GM19025 (cell line): ENCODE measurements around the gene LMNA.
A peak's percentile ranks its signal among the peaks of the same experiment; 100 is the strongest.
"Not testable (repeated sequence)": the region's sequence is repeated elsewhere in the genome, so short reads cannot be mapped to it uniquely, and the experiment has no call there.

Experiments
- ATAC-seq: cut with Tn5 transposase; IDR thresholded peaks from one replicate; pipeline ENCODE4 v1.9.1; 2021; ENCODE audit warnings: mild to moderate bottlenecking, low read depth, moderate library complexity; ENCODE audit not compliant: unreplicated experiment

LMNA gene

DNA sequence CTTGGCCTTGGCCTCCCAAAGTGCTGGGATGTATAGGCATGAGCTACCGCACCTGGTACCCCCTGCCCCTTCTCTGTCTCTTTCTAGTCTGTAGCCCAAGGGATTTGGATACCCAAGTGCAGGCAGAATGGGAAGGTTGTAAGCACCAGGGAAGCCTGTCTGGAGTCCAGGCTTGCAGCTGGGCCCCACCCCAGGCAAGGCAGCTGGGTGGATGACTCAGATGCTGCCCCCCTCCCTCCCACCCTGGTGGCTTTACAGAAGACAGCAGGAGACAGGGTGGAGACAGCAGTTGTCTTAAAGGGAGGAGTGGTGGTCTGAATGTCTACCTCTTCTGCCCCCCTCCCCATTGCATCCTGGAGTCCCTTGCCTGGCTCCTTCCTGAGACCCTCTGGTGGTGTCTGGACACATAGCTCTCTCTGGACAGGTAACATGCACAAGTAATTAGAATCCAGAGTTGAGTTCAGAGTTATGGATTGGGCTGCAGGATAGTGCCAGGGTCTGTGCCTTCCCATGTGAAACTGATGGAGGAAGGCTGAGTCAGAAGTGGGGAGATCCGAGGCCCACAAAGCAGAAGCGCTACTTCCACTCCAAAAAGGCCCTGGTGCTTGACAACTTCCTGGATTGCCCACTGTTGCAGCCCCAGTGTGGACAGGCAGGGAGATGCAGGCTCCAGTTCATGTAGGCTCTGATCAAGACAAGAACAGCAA is 5.1 kb downstream of the LMNA start:
- ATAC-seq, result no peak

- ATAC-seq, result no peak
These were observed 5.8 kb downstream of the LMNA start for GRCh38 chr1:156120318-156120717.

DNA sequence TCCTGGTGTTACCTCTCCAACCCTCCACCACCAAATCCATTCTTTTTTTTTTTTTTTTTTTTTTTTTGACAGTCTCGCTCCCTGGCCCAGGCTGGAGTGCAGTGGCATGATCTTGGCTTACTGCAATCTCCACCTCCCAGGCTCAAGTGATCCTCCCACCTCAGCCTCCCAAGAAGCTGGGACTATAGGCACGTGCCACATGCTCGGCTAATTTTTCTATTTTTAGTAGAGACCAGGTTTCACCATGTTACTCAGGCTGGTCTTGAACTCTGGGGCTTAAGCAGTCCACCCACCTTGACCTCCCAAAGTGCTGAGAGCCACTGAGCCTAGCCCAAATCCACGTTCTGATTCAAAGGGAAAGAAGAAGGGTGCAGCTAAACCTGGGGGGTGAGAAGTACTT is 6.5 kb downstream of the LMNA start:
- not testable (repeated sequence) for ATAC-seq

GRCh38 chr1:156121457-156121856 is 6.9 kb downstream of the LMNA start:
- ATAC-seq, result no peak

- ATAC-seq, result no peak
These were observed 7.6 kb downstream of the LMNA start for GRCh38 chr1:156122086-156122485.

DNA sequence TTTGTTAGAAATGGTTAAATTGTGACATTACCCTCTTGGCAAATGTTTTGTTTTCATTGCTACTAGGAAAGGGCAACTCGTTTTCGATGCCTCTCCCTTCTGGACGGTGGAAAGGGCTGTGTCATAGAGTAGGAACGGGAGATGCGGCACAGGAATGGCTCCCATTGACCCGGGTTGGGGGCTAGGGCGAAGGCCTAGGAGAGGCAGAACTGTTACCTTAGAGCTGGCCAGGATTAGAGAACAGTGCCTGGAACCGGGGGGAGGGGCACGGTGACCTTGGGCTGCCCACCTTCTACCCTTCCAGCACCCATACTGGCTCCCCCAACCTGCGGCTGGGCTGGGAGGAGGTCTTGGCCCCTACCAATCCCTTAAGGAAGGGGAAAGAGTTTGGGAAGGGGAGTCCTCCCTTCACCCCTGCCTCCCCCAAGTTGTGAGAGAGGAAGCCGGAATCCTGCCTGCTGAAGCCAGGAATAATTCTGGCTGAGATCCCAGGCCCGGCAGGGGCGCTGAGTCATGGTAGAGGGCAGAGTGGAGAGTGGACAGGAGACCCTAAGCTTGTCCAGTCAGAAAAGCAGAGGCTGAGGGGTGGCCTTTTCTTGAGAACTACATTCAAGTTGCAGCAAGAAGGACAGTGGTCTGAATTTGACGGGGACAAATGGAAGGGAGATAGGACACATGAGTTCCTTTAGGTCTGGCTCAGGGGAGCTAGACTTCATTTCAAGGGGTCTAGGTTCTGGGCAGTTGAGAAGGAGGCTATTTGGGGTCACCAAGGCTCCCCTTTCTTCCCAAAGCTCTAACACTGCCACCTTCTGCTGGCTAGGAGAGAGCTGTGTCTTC is 8.2 kb downstream of the LMNA start:
- ATAC-seq, result no peak

- ATAC-seq, result no peak
These were observed 9.1 kb downstream of the LMNA start for GRCh38 chr1:156123356-156124196.

DNA sequence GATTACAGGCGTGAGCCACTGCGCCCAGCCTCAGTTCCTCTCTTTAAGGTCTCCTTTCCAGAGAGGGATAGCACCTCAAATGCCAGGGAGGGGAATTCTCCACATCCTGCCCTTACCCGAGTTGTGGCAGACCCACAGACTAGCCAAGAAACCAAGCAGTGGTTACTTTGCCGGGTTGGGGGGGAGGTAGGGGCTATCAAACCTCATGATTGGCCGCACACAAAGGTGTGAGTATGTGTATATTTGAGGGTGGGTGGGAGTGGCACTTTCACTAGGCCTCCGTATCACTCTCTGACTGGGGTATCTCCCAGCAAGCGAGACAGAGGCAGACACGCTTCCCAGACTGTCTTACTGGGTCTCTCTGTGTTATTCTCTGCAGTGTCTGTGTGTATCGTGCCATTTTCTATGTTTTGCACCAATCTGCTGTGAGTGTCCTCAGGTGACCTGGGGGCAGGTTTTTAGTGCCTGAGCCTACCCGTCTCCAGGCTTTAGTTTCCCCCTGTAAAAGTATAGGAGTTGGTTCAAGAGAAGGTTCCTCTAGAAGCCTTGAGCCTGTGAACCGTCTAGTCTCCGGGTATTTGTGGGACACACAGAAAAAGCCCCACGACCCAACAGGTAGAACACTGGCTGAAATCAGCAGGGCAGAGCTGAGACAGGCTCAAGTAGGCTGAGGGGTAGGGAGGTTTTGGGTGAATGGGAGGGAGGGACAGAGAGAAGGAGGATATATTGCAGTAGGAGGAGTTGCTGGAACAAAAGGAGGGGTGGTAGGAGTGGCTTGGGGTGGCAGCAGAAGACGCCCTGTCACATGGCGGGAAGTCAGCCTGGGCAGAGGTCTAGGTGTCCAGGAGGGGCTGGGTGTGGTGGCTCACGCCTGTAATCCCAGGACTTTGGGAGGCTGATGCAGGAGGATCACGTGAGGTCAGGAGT is 10.3 kb downstream of the LMNA start:
- no peak for ATAC-seq

DNA sequence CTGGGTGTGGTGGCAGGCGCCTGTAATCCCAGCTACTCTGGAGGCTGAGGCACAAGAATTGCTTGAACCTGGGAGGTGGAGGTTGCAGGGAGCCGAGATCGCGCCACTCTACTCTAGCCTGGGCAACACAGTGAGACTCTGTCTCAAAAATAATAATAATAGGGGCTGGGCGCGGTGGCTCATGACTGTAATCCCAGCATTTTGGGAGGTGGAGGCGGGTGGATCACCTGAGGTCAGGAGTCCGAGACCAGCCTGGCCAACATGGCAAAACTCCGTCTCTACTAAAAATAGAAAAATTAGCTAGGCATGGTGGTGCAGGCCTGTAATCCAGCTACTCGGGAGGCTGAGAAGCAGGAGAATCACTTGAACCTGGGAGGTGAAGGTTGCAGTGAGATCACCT is 11.0 kb downstream of the LMNA start:
- ATAC-seq, result not testable (repeated sequence)

GRCh38 chr1:156126043-156126629 is 11.6 kb downstream of the LMNA start:
- no peak for ATAC-seq

DNA sequence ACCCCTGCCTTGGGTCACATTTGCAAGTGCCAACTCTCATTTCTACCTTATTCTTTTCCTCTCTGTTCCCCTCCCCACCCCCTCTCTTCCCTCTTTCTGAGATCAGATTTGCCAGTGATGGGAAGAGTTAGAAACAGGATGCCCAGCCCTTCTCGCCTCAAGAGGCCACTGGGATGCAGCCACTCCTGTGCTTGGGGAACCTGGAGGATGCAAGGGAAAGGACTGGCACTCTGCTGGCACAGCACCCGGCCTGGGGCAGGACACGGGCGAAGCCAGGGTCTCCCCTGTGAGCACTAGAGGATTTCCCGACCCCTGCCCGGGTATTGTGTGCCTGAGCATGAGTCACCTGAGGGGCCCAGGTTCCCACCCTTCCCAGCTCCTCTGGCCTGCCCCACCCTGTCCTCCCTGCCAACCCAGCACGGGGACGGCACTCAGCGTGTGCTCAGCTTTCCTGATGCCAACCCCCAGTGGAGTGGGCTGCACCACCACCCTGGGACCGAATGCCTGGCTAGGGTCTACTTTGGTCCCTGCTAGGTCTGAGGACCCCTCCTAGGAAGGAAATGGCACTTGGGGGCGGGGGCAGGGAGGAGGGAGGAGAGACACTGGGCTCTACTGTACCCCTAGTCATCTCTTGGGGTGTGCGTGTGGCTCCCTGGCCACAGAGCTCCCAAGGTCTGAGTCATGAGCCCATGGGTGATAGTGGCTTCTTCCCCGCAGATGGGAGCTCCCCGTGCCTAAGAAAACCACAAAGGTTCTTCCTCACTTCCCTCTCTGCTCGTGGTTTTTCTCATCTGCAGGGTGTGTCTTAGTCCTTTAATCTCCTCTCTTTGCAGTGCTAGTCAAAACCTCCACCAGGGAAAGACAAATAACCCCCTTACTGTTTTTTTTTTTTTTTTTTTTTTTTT is 12.4 kb downstream of the LMNA start:
- peak; percentile 58 for ATAC-seq

GRCh38 chr1:156128308-156128653 is 13.8 kb downstream of the LMNA start:
- no peak for ATAC-seq

- no peak for ATAC-seq
These were observed 14.4 kb downstream of the LMNA start for GRCh38 chr1:156128654-156129597.

GRCh38 chr1:156129687-156130577 is 15.4 kb downstream of the LMNA start:
- no peak for ATAC-seq

DNA sequence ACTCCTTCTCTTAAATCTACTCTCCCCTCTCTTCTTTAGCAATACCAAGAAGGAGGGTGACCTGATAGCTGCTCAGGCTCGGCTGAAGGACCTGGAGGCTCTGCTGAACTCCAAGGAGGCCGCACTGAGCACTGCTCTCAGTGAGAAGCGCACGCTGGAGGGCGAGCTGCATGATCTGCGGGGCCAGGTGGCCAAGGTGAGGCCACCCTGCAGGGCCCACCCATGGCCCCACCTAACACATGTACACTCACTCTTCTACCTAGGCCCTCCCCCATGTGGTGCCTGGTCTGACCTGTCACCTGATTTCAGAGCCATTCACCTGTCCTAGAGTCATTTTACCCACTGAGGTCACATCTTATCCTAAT is 16.0 kb downstream of the LMNA start:
- no peak for ATAC-seq

DNA sequence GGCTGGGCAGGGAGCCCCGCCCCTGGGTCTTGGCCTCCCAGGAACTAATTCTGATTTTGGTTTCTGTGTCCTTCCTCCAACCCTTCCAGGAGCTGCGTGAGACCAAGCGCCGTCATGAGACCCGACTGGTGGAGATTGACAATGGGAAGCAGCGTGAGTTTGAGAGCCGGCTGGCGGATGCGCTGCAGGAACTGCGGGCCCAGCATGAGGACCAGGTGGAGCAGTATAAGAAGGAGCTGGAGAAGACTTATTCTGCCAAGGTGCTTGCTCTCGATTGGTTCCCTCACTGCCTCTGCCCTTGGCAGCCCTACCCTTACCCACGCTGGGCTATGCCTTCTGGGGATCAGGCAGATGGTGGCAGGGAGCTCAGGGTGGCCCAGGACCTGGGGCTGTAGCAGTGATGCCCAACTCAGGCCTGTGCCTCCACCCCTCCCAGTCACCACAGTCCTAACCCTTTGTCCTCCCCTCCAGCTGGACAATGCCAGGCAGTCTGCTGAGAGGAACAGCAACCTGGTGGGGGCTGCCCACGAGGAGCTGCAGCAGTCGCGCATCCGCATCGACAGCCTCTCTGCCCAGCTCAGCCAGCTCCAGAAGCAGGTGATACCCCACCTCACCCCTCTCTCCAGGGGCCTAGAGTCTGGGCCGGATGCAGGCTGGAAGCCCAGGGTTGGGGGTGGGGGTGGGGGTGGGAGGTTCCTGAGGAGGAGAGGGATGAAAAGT is 20.4 kb downstream of the LMNA start:
- no peak for ATAC-seq
